GM19025 (cell line): ENCODE measurements around the gene RMND5A.

ENCODE experiments used
- ATAC-seq: cut with Tn5 transposase; IDR thresholded peaks from one replicate; pipeline ENCODE4 v1.9.1; 2021; ENCODE audit warnings: mild to moderate bottlenecking, low read depth, moderate library complexity; ENCODE audit not compliant: unreplicated experiment

The RMND5A gene, protein sequence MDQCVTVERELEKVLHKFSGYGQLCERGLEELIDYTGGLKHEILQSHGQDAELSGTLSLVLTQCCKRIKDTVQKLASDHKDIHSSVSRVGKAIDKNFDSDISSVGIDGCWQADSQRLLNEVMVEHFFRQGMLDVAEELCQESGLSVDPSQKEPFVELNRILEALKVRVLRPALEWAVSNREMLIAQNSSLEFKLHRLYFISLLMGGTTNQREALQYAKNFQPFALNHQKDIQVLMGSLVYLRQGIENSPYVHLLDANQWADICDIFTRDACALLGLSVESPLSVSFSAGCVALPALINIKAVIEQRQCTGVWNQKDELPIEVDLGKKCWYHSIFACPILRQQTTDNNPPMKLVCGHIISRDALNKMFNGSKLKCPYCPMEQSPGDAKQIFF

DNA sequence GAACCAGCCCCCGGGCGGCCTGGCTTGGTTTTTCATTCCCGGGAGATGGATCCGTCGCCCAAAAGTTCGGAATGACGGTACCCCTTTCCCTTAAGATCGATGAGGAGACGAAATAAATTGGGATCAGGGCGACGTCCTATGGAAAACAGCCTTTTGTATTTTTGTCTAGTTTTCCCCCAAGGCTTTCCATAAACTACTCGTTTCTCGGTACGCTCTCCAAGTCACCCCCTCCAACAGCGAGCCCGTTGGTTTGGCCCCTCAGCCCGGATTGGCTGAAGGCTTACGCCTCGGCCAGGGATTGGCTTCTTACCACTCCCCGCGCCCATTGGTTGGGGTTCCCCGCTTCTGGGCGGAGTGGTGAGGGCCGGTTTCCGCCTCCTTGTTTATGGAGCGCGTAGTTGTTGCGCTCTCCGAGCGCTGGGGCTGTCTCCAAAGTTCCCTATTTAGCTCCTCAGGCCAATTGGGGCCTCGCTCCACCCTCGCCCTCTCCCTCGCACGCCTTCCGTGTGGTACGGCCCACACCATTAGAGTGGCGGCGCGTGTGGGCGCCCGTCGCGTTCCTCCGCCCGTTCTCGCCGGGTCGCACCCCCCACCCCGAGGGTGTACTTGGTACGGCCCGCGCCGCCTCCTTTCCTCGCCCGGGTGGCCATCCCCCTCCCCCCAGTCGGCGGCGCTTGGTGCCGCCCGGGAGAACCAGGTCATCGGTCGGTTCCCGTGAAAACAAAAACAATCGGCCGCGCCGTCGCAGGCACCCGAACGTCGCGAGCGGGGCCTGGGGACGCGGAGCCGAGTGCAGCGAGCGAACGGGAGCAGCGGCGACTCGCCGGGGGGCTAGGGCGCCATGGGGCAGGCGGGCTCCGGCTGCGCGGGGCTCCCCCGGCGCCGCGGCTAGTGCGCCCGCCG, at the start of gene RMND5A:
Gene RMND5A (plus strand): TSS at position 655 of the 903 bp plus-strand sequence. CDS start 377 bp downstream, outside the sequence.
- ATAC-seq = peak; percentile 83

DNA sequence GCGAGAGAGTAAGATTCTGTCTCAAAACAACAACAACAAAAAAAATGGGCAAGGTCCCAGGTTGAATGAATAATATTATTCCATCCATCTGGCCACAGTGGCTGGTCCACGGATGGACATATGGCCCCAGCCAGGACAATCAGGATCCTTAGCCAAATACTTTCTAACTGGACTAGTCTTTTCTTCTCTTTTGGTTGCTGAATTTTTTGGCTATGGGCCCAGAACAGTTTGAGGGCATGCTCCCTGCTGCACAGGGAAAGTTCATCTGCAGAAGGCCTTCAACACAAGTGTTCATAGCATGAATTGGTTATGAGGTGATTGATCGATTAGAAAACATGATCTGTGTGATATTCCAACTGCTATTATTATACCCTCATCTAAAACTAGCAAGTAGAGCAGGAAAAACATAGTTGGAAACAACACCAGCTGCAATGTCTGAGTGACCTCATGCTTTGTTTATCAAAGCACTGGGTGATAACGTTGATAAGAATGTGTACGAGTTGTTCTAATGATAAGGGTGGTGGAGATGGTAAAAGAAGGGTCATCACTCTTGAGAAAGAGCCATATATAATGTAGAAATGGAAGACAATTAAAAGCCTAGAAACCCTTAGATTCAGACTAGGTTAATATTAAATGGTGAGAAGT, 48.6 kb upstream of the RMND5A start:
- ATAC-seq = no peak

DNA sequence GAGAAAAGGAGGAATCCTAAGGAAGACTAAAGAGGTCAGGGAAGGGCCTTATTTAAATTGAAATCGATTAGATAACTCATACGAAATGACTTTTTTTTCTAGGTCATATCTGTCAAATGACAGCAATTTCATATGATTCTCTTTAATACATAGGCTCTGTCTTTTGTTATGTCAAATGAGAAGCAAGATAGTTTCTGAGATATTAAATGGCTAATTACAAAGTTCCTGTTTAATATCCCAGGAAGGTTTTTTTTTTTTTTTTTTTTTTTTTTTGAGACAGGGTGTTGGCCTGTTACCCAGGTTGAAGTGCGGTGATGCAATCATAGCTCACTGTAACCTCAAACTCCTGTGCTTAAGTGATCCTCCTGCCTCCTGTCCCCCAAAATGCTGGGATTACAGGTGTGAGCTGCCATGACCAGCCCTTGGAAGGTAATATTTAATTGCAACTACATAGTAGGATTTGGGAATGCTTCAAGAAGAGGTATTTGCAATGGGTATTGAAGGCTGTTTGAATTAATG, 48.0 kb upstream of the RMND5A start:
- no peak for ATAC-seq

DNA sequence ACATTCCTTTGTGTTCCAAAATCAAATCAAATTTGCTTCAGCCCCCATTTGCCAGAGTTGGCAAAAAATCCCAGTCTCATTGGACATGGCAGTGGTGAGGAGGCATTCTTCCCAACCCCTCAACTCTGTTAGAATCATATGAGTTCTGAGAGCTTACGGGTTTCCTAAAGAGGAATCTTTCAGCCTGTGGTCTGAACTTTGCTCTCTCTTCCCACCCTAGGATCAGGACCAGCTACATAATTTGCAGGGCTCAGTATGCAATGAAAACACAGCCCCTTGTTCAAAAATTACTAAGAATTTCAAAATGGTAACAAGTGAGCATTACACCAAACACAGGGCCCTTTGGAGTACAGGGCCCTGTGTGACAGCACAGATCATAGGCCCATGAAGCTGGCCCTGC, 47.1 kb upstream of the RMND5A start:
- ATAC-seq = no peak

DNA sequence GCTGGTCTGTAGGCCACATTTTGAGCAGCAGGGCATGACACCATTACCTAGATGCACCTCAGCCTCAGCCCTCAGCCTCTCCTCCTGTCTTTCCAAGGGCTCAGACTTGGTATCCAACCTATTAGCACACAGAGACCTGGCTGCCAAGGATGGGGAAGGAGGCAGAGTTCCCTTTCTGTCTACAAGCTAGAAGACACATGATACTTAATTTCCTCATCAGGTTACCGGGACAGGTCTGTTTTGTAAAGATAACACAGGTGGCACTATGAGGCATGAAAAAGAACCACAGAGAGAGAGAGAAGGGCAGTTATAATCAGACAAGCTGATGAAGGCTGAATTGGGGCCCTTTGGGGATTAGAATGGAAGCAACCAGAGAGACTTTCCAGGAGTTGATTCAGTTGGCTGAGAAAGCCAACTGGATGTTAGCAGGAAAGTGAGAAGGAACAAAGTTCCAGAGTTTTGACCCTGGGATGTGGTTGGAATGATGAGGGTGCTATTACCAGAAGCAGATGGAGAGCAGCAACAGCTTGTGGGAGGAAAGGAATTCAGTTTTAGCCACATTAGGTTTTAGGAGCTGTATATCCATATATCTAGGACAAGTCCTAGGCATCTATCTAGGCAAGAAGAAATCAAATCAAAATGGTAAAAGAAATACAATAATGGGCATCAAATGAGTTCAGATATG, 46.0 kb upstream of the RMND5A start:
- ATAC-seq = no peak

DNA sequence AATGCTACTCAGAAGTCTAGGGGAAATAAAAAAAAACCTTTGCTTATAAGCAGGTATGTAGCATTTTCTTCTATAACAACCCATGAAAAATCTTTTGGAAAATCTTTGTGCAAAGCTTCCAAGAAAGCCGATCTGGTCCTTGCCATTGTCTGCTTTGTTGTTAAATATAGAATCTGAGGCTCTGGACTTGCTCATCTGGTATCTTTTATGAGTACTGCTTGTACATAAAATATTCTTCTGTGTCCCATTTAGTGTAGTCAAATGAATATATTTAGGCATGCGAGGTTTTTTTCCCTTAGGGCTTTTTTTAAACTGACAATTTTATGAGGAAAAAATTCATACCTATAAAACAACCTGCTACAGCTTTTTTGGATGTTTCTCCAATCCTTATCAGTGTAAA, 45.0 kb upstream of the RMND5A start:
- no peak for ATAC-seq

DNA sequence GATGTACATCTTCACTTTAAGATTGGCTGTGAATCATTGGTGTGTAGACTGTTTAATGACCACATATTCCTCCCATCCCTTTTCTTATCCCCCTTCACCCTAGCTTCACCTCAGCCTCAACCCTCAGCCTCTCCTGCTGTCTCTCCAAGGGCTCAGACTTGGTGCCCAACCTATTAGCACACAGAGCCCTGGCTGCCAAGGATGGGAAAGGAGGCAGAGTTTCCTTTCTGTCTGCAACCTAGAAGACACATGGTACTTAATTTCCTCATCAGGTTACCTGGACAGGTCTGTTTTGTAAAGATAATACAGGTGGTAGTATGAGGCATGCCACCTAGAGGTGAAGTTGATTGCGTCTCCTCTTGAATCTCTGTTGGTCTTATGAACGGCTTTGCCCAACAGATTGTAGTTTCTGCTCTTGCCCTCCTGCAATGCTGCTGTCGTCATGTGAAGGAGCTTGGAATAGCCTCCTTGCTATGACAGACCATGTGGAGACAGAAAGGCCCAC, 44.5 kb upstream of the RMND5A start:
- ATAC-seq = no peak

DNA sequence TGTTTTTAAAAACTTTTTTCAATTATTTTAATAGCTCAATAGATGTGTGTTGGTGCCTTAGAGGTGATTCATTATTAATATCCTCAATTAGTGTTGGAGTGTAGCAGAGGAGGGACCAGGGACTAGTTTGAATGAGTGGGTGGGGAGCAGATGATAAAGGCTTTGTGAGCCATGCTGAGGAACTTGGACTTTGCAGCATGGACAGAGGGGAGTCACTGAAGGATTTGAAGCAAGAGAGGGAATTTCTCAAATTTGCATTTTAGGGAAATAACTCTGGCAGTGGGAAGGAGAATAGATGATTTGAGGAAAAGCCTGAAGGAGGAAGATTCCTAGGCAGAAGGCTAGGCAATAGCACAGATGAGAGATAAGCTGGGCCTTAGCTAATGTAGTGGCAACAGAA, 42.3 kb upstream of the RMND5A start:
- no peak for ATAC-seq

DNA sequence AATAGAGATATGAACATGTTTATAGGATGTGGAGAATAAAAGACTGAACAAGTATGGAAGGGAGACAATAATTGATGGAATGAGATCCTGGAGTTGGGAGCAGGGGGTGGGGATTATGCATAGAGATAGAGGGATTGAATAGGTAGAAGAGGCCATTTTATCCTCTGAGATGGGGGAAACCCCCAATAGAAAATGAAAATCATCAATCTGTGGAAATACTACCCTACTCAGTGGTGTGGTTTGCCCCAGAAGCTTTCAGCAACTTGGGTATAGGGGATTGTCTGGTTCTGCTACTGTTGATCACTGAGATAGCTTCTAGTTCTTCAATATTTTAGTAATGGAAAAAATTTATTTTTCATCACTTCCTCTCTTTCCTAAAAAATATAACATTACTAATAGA, 41.1 kb upstream of the RMND5A start:
- ATAC-seq = no peak

DNA sequence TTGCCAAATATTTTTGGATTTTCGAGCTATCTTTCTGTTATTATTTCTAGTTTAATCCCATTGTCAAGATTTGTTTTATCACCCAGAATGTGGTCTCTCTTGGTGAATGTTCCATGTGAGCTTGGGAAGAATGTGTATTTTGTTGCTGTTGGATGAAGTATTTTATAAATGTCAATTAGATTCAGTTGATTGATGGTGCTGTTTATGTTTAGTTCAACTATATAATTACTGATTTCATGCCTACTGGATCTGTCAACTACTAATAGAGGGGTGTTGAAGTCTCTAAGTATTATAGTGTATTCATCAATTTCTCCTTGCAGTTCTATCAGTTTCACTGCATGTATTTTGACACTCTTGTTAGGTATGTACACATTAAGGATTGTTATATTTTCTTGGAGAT, 34.7 kb upstream of the RMND5A start:
- no peak for ATAC-seq

DNA sequence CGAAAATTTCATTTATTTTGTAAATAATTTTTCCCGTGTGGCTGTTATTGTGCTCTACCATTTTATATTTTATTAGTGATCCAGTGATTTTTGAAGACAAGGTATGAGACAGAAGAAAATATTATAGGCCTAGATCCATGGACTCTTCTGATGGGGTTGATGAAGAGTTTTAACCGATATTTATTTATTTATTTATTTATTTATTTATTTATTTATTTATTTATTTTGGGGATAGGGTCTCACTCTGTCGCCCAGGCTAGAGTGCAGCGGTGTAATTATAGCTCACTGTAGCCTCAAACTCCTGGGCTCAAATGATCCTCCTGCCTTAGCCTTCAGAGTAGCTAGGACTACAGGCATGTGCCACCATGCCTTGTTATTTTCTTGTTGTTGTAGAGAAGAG, 33.6 kb upstream of the RMND5A start:
- ATAC-seq = no peak

DNA sequence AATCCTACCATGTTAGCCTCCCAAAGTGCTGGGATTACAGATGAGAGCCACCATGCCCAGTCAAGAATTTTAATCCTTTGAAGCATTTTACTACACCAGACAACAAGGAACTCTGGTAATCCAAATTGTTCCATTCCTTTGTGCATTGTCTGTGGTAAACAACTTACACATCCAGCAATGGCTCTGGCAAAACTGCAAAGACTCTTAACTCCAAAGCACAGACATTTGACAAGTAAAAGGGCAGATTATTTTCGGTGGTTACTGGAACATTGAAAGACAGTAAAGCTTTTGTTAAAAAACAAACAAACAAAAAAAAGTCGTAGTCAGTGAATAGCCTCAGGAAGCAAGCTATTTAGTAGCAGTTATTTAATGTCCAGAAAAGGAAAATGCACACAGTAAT, 33.2 kb upstream of the RMND5A start:
- ATAC-seq = no peak

DNA sequence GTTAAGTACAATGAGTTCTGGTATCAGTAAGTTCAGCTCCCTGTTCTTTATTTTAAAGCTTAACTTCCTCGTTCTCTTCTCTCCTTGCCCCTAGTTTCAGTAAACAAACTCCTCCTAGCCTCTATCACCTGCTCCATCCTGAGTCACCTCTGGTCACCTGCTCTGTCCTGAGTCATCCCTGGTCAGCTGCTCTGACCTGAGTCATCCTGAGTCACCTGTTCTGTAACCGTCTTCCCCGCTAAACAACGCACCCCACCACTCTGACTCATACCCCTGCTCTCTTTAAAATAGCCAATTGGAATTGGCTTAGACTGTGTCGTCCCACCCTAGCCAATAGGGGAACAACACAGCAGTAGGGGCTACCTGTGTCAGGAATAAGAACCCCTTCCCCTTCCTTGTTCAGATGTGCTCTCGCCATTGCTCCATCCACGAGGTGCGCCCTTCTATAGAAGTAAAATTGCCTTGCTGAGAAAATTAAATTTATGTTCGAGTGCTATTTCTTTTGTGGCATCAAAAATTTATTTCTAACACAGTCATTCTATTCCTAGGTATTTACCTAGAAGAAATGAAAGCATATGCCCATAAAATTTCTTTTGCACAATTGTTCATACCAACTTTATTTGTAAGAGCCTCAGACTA, 24.9 kb upstream of the RMND5A start:
- no peak for ATAC-seq

DNA sequence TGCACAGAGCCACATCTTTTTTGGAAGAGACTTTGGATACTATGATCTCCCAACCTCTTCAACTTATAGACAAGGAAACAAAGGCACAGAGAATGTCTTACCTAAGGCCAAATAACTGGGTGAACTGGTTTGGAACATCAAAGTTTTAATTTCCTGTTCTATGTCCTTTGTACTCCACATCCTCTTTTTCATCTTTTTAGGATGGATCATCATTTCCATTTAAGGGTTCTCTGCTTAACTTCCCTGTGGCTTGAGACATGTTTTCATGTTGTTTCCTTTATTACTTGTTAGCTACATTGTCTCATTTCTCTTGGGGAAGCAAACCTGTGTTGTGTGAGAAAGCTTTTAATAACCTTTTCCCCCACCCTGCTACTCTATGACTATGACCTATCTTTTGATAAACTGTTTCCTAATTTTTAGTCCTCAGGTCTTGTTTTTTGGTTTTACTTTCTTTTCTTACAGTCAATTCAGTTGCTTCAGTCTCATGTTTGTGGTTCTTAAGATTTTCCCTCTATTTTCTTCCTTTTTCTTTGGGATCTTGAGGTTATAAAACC, 22.5 kb upstream of the RMND5A start:
- ATAC-seq = no peak

DNA sequence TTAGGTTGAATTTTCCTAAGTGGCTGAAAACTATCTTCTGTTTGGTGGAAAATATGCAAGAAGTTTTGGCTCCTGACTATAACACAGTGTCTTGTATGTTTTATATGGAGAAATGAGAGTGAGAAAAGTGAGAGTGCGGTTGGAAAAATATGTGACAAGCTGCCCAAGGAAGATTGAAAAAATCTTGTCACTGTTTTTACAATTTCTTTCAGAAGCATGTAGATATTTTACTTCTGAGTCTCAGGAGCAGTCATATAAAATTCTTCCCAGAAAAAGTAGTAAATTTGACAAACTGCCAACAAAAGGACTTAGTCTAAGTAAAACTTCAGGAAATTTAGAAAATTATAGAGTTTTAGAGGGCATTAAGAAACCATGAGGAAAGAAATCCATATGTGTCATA, 19.4 kb upstream of the RMND5A start:
- no peak for ATAC-seq

DNA sequence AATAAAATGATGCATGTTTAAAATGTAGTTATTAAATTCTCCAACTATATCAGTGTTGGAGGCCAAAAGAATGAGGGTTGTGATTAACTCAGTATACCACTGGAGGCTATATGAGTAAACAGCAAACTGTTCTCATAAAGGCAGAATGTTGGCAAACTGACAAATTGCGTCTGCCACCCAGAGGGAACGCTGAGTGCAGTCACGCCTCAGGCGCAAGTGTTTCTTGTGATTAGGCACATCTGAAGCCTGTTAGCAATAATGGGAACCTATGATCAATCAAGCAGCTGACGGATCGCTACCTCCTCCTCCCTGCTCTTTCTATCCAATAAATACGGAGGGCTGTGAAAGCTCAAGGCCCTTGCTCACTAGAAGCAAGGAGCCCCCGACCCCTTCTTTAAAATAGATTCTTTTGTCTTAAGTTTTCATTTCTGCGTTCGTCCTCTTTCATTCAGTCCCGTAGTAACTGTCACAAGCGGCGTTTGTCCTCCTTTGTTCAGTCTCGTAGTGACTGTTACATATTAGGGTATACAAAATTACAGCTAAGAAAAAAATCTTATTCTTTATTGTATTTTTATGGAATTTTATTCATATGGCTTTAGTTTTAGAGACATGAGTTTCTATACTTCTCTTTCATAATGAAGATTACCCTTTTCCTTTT, 16.3 kb upstream of the RMND5A start:
- no peak for ATAC-seq

DNA sequence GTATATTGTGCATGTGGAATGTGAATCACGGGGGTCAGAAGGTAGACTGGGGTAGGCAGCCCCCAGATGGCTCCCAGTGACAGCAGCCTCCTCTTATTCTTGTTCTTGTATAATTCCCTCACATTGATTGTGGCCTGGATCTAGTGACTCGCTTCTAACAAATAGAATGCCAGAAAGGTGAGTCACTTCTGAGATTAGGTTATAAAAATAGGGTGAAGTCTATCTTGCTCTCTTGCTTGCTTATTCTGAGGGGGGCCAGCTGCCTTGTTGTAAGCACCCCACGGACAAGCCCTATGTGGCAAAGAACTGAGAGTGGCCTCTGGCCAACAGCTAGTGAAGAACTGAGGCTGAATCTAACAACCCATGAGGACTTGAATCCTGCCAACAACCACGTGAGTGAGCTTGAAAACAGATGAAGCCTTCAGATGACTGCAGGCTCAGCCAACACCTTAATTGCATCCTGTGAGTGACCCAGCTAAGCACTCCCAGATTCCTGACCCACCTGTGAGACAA, 15.6 kb upstream of the RMND5A start:
- ATAC-seq = no peak

DNA sequence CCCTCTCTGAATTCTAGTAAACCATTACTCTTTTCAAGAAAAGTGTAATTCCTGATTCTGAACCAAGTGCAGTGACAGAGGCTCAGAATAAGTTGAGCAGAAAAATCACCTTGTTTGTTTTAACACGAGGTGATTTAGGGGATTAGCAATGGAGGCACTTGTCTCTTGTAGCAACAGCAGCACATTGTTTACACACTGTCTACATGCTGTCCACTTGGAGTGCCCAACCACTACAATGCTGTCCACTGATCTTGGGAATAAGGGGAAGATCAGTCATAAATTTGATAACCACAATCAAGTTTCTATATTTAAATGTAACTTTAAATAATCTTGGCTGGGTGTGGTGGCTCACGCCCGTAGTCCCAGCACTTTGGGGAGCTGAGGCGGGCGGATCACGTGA, 13.9 kb upstream of the RMND5A start:
- ATAC-seq = no peak

DNA sequence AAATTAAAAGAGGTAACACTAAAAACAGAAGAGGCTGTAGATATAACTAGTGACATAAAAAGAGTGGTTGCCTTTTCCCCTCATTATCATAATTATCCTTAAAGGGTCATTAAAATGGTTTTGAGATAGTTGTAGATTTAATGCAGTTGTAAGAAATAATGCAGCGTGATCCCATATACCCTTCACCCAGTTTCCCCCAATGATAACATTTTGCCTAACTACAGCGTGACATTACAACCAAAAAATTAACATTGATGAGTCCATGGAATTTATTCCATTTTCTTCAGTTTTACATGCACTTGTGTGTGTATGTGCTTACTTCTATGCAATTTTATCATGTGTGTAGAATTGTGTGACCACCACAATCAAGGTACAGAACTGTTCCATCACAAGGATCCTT, 13.2 kb upstream of the RMND5A start:
- ATAC-seq = no peak
